Amniotic epithelial cell (primary cell): ENCODE data around the gene CETN1.

Experiments used
- DNase-seq: peaks from one replicate; pipeline ENCODE4 v3.0.0-alpha.2; 2010; ENCODE audit warnings: low read depth

The CETN1 gene

GRCh38 chr18:580154-580553, at the start of gene CETN1:
CETN1 (plus strand) TSS chr18:580380; CDS start chr18:580409, 29 bp downstream.
- DNase-seq = no peak

- DNase-seq = no peak
These were observed 48.2 kb upstream of the CETN1 start for GRCh38 chr18:532018-532417.

GRCh38 chr18:532632-533031, 47.5 kb upstream of the CETN1 start:
- DNase-seq = no peak

- no peak for DNase-seq
These were observed 46.1 kb upstream of the CETN1 start for GRCh38 chr18:533995-534601.

GRCh38 chr18:543447-544078, 36.6 kb upstream of the CETN1 start:
- DNase-seq = no peak

GRCh38 chr18:549967-550366, 30.2 kb upstream of the CETN1 start:
- no peak for DNase-seq

- DNase-seq = no peak
These were observed 28.6 kb upstream of the CETN1 start for GRCh38 chr18:551404-552061.

GRCh38 chr18:555705-556457, 24.3 kb upstream of the CETN1 start:
- DNase-seq = no peak

- no peak for DNase-seq
These were observed 15.2 kb upstream of the CETN1 start for GRCh38 chr18:564708-565561.

GRCh38 chr18:565562-566061, 14.6 kb upstream of the CETN1 start:
- no peak for DNase-seq

- DNase-seq = no peak
These were observed 13.1 kb upstream of the CETN1 start for GRCh38 chr18:567122-567521.

GRCh38 chr18:568731-569130, 11.4 kb upstream of the CETN1 start:
- no peak for DNase-seq

- no peak for DNase-seq
These were observed 9.9 kb upstream of the CETN1 start for GRCh38 chr18:570256-570655.

- DNase-seq = no peak
These were observed 9.5 kb upstream of the CETN1 start for GRCh38 chr18:570697-571096.

GRCh38 chr18:572091-572830, 7.9 kb upstream of the CETN1 start:
- DNase-seq = no peak

- DNase-seq = no peak
These were observed 7.3 kb upstream of the CETN1 start for GRCh38 chr18:572831-573289.

- DNase-seq = no peak
These were observed 6.8 kb upstream of the CETN1 start for GRCh38 chr18:573385-573784.

GRCh38 chr18:574149-574860, 5.9 kb upstream of the CETN1 start:
- no peak for DNase-seq

- DNase-seq = no peak
These were observed 5.1 kb upstream of the CETN1 start for GRCh38 chr18:574865-575645.
